Muscle of leg (tissue), 11 donors: ENCODE measurements around the gene RNF103. TPM values are rescaled to one million over a fixed set of nuclear protein-coding genes. Genes with fewer than 3 reads are reported as not detected.

Experiments
- DNase-seq: peaks from one replicate; pipeline ENCODE4 v3.0.0; 2013
- H3K27ac ChIP-seq: one replicate; pipeline ENCODE4 v1.5.1; 2013; ENCODE audit warnings: mild to moderate bottlenecking, low read length, control low read depth
- H3K27me3 ChIP-seq: one replicate; pipeline ENCODE4 v1.6.1; 2013; ENCODE audit warnings: low read length; ENCODE audit not compliant: control insufficient read depth, insufficient read depth
- H3K36me3 ChIP-seq: one replicate; pipeline ENCODE4 v1.6.1; 2013; ENCODE audit warnings: low read length; ENCODE audit not compliant: control insufficient read depth, insufficient read depth
- H3K4me1 ChIP-seq: one replicate; pipeline ENCODE4 v1.6.1; 2013; ENCODE audit warnings: low read length; ENCODE audit not compliant: control insufficient read depth, insufficient read depth
- H3K4me3 ChIP-seq: one replicate; pipeline ENCODE4 v1.5.1; 2013; ENCODE audit warnings: low read length, control low read depth
- H3K9me3 ChIP-seq: replicated peaks from 2 replicates; pipeline ENCODE4 v1.6.1; 2013; ENCODE audit warnings: low read depth, low read length; ENCODE audit not compliant: control insufficient read depth
- WGBS: methylation state at CpG from one replicate; pipeline ENCODE4 v1.1.5; 2013; ENCODE audit warnings: missing lambda C conversion rate; ENCODE audit not compliant: insufficient coverage; 5-methylcytosine and 5-hydroxymethylcytosine counted together
- polyA plus RNA-seq, 8 donors: library from polyadenylated mRNA; unstranded; fragments of 120-200 nt; gene quantifications; one replicate each; pipeline versions ENCODE4 v1.2.1 to v1.2.3, GENCODE V29; 2013; ENCODE audit warnings: inconsistent platforms in 1 of 8, low replicate concordance in 1 of 8; ENCODE audit not compliant: insufficient read length in 8 of 8, insufficient read depth in 1 of 8
- total RNA-seq: library from RNA; stranded (reverse); fragments of 120-200 nt; gene quantifications from one replicate; pipeline ENCODE4 v1.2.4, GENCODE V29; 2013

Gene RNF103
- total and polyA plus RNA-seq, 9 donors: 19.7 to 35.2 (median 30.0) TPM

GRCh38 chr2:86556508-86556907, 67.2 kb downstream of the RNF103 start:
- H3K36me3 ChIP-seq: peaks cover 5% of the 10 kb centered on the region
- 89% methylated on average over 8 of the region's 16 CpGs for WGBS
- H3K4me3 ChIP-seq: no peak overlapping the region
- no peaks in the 10 kb centered on the region for H3K4me1 ChIP-seq
- H3K27me3 ChIP-seq: no peaks in the 10 kb centered on the region
- H3K9me3 ChIP-seq: peaks cover 4% of the 10 kb centered on the region
- H3K27ac ChIP-seq: no peak overlapping the region
- DNase-seq: no peak

Other genes starting within 250 kb of the RNF103 start
- gene KDM3A, start 182.5 kb downstream of the RNF103 start, total RNA-seq: 48.1 TPM
- gene KDM3A, start 182.5 kb downstream of the RNF103 start, polyA plus RNA-seq: 10 to 100 TPM; 45.6 to 52.5 (median 50.1) TPM
- 132 TPM for gene CHMP3, start 60.4 kb downstream of the RNF103 start, total RNA-seq
- 100 to 1,000 TPM; 119 to 159 (median 133) TPM for gene CHMP3, start 60.4 kb downstream of the RNF103 start, polyA plus RNA-seq
- 41.3 TPM for gene RMND5A, start 96.4 kb upstream of the RNF103 start, total RNA-seq
- 10 to 100 TPM; 26.5 to 35.2 (median 31.9) TPM for gene RMND5A, start 96.4 kb upstream of the RNF103 start, polyA plus RNA-seq
- 0.09 TPM for gene CD8A, start 167.0 kb upstream of the RNF103 start, total RNA-seq
- gene CD8A, start 167.0 kb upstream of the RNF103 start, polyA plus RNA-seq: under 1 TPM; 0.15 to 0.54 (median 0.21) TPM
- 0.31 TPM for gene CD8B, start 238.0 kb upstream of the RNF103 start, total RNA-seq
- gene CD8B, start 238.0 kb upstream of the RNF103 start, polyA plus RNA-seq: 1 to 10 TPM in 1 of 8 donors, under 1 TPM in 7; 0.19 to 1.7 (median 0.42) TPM